ENCODE data around the gene CACNA1I. TPM values are rescaled to one million over a fixed set of nuclear protein-coding genes. Genes with fewer than 3 reads are reported as not detected.

Gene CACNA1I
- total and polyA plus RNA-seq, 2 experiments from 2014 or later, result 0.17 to 0.21 TPM

GRCh38 chr22:39723899-39724351, 153.4 kb downstream of the CACNA1I start:
- no peaks in the 10 kb centered on the region for H4K20me1 ChIP-seq (ENCODE audit: insufficient read depth, poor library complexity, severe bottlenecking)
- H3K4me1 ChIP-seq (ENCODE audit: insufficient read depth), result peaks cover 7% of the 10 kb centered on the region
- no peak overlapping the region for H3K4me2 ChIP-seq
- no peak for TF ChIP-seq CTCF (IDR thresholded peaks at IDR 0.05; ENCODE audit: poor library complexity)
- H3K27me3 ChIP-seq, result no peaks in the 10 kb centered on the region
- 65% methylated on average over 3 of the region's 3 CpGs for WGBS (ENCODE audit: low lambda C conversion rate, missing lambda C conversion rate)
- no peaks in the 10 kb centered on the region for H3K9me3 ChIP-seq (ENCODE audit: low read depth)
- H3K79me2 ChIP-seq, result no peaks in the 10 kb centered on the region
- DNase-seq (ENCODE audit: low spot score), result peak; percentile 74
- no peak overlapping the region for H3K4me3 ChIP-seq
- H3K9me2 ChIP-seq (replicated peaks; ENCODE audit: insufficient read depth), result no peaks in the 10 kb centered on the region
- peak overlapping the region; percentile 77 for H3K27ac ChIP-seq
- no peak overlapping the region for H2AFZ ChIP-seq
- no peaks in the 10 kb centered on the region for H3K36me3 ChIP-seq (replicated peaks; ENCODE audit: insufficient read depth, low read depth)

- Histone ChIP-seq H2AFZ (no peak overlapping the region), H3K4me2 (no peak overlapping the region), H3K27ac (peak overlapping the region; percentile 77), H3K27me3 (no peaks in the 10 kb centered on the region), H3K79me2 (no peaks in the 10 kb centered on the region), H3K9me3 (ENCODE audit: low read depth) (no peaks in the 10 kb centered on the region), H4K20me1 (ENCODE audit: insufficient read depth, poor library complexity, severe bottlenecking) (no peaks in the 10 kb centered on the region), H3K4me3 (no peak overlapping the region), H3K9me2 (replicated peaks; ENCODE audit: insufficient read depth) (no peaks in the 10 kb centered on the region), H3K36me3 (replicated peaks; ENCODE audit: insufficient read depth, low read depth) (no peaks in the 10 kb centered on the region), H3K4me1 (ENCODE audit: insufficient read depth) (peaks cover 7% of the 10 kb centered on the region)
- DNase-seq (ENCODE audit: low spot score), result no peak
- WGBS (ENCODE audit: low lambda C conversion rate, missing lambda C conversion rate), result 89% methylated on average over 4 of the region's 4 CpGs
- TF ChIP-seq EZH2 (IDR thresholded peaks at IDR 0.05; ENCODE audit: borderline replicate concordance), result no peak
- no peak for TF ChIP-seq EZH2phosphoT487 (IDR thresholded peaks at IDR 0.05; ENCODE audit: low read depth, severe bottlenecking, unreplicated experiment)
- no peak for TF ChIP-seq CTCF (IDR thresholded peaks at IDR 0.05; ENCODE audit: poor library complexity)
These were observed 153.8 kb downstream of the CACNA1I start for GRCh38 chr22:39724390-39724789.

GRCh38 chr22:39724857-39725256, 154.3 kb downstream of the CACNA1I start:
- peaks cover 7% of the 10 kb centered on the region for H3K4me1 ChIP-seq (ENCODE audit: insufficient read depth)
- H3K9me2 ChIP-seq (replicated peaks; ENCODE audit: insufficient read depth), result no peaks in the 10 kb centered on the region
- no peak for DNase-seq (ENCODE audit: low spot score)
- H3K27ac ChIP-seq, result no peak overlapping the region
- H4K20me1 ChIP-seq (ENCODE audit: insufficient read depth, poor library complexity, severe bottlenecking), result no peaks in the 10 kb centered on the region
- no peaks in the 10 kb centered on the region for H3K27me3 ChIP-seq
- 96% methylated on average over 9 of the region's 9 CpGs for WGBS (ENCODE audit: low lambda C conversion rate, missing lambda C conversion rate)
- H3K79me2 ChIP-seq, result no peaks in the 10 kb centered on the region
- no peak overlapping the region for H3K4me3 ChIP-seq
- no peak overlapping the region for H3K4me2 ChIP-seq
- TF ChIP-seq EZH2 (IDR thresholded peaks at IDR 0.05; ENCODE audit: borderline replicate concordance) (no peak), CTCF (IDR thresholded peaks at IDR 0.05; ENCODE audit: poor library complexity) (no peak), EZH2phosphoT487 (IDR thresholded peaks at IDR 0.05; ENCODE audit: low read depth, severe bottlenecking, unreplicated experiment) (no peak)
- no peak overlapping the region for H2AFZ ChIP-seq
- no peaks in the 10 kb centered on the region for H3K9me3 ChIP-seq (ENCODE audit: low read depth)
- H3K36me3 ChIP-seq (replicated peaks; ENCODE audit: insufficient read depth, low read depth), result no peaks in the 10 kb centered on the region
